NCI-H460 (cell line): ENCODE results near the gene ACOT9. TPM values are rescaled to one million over a fixed set of nuclear protein-coding genes. Genes with fewer than 3 reads are reported as not detected.
A peak's percentile ranks its signal among the peaks of the same experiment; 100 is the strongest.
"Not testable (repeated sequence)": the region's sequence is repeated elsewhere in the genome, so short reads cannot be mapped to it uniquely, and the experiment has no call there.

Source experiments
- DNase-seq: peaks from one replicate; pipeline ENCODE4 v3.0.0-alpha.2; 2016; ENCODE audit warnings: low read depth; ENCODE audit errors: extremely low read depth
- total RNA-seq: library from RNA; depleted of rRNA; stranded (reverse); fragments of >200 nt; shearing (Covaris generic); gene quantifications from 2 replicates; pipeline ENCODE4 v1.2.3, GENCODE V29; 2014

ACOT9 gene
- total RNA-seq, 1 experiment from 2014 or later = 119 TPM

GRCh38 chrX:23766650-23767551 lies 23.8 kb upstream of the ACOT9 start:
- no peak for DNase-seq

- DNase-seq = no peak
Measured at GRCh38 chrX:23765868-23766267, 22.8 kb upstream of the ACOT9 start.

GRCh38 chrX:23765449-23765848 lies 22.4 kb upstream of the ACOT9 start:
- DNase-seq = no peak

GRCh38 chrX:23764188-23764984 lies 21.3 kb upstream of the ACOT9 start:
- no peak for DNase-seq

GRCh38 chrX:23759821-23760220 lies 16.7 kb upstream of the ACOT9 start:
- no peak for DNase-seq

GRCh38 chrX:23756165-23756564 lies 13.1 kb upstream of the ACOT9 start:
- peak; percentile 66 for DNase-seq

- no peak for DNase-seq
Measured at GRCh38 chrX:23754664-23755063, 11.6 kb upstream of the ACOT9 start.

GRCh38 chrX:23752740-23753415 lies 9.8 kb upstream of the ACOT9 start:
- DNase-seq = no peak

GRCh38 chrX:23749576-23749975 lies 6.5 kb upstream of the ACOT9 start:
- no peak for DNase-seq

- DNase-seq = no peak
Measured at GRCh38 chrX:23749129-23749528, 6.1 kb upstream of the ACOT9 start.

- no peak for DNase-seq
Measured at GRCh38 chrX:23745786-23746185, 2.7 kb upstream of the ACOT9 start.

- DNase-seq = not testable (repeated sequence)
Measured at GRCh38 chrX:23743623-23743971, 521 bp upstream of the ACOT9 start.

- peak; percentile 33 for DNase-seq
Measured at GRCh38 chrX:23742174-23742696, 841 bp downstream of the ACOT9 start.

GRCh38 chrX:23737413-23737812 lies 5.7 kb downstream of the ACOT9 start:
- DNase-seq = no peak

- DNase-seq = no peak
Measured at GRCh38 chrX:23736030-23736429, 7.0 kb downstream of the ACOT9 start.

- DNase-seq = no peak
Measured at GRCh38 chrX:23732704-23733103, 10.4 kb downstream of the ACOT9 start.

GRCh38 chrX:23731951-23732350 lies 11.1 kb downstream of the ACOT9 start:
- DNase-seq = no peak

- no peak for DNase-seq
Measured at GRCh38 chrX:23729214-23729613, 13.9 kb downstream of the ACOT9 start.

- DNase-seq = no peak
Measured at GRCh38 chrX:23727206-23727605, 15.9 kb downstream of the ACOT9 start.

GRCh38 chrX:23726191-23726590 lies 16.9 kb downstream of the ACOT9 start:
- DNase-seq = no peak

- DNase-seq = no peak
Measured at GRCh38 chrX:23720117-23720677, 22.9 kb downstream of the ACOT9 start.
